Parathyroid adenoma (tissue), 2 donors: ENCODE results near the gene ZNF318.

Experiments
- H2AFZ ChIP-seq: fragments of 300-600 bp; sonication (generic); one replicate; pipeline ENCODE4 v1.7.0; 2017; ENCODE audit warnings: antibody characterized with exemption, mild to moderate bottlenecking
- H3K27ac ChIP-seq: fragments of 300-600 bp; sonication (generic); one replicate; pipeline ENCODE4 v1.7.0; 2017
- H3K27me3 ChIP-seq: fragments of 300-600 bp; sonication (generic); one replicate; pipeline ENCODE4 v1.7.0; 2017; ENCODE audit warnings: low read length; ENCODE audit not compliant: control insufficient read depth, insufficient read depth
- H3K36me3 ChIP-seq: fragments of 300-600 bp; sonication (generic); one replicate; pipeline ENCODE4 v1.7.0; 2017; ENCODE audit warnings: low read length; ENCODE audit not compliant: control insufficient read depth, insufficient read depth
- H3K4me1 ChIP-seq: fragments of 300-600 bp; sonication (generic); one replicate; pipeline ENCODE4 v1.7.0; 2017; ENCODE audit warnings: control low read depth
- H3K4me2 ChIP-seq: fragments of 300-600 bp; sonication (generic); one replicate; pipeline ENCODE4 v1.7.0; 2017; ENCODE audit warnings: low read length
- H3K4me3 ChIP-seq: fragments of 300-600 bp; sonication (generic); one replicate; pipeline ENCODE4 v1.7.0; 2017; ENCODE audit warnings: low read depth, low read length
- H3K79me2 ChIP-seq: fragments of 300-600 bp; sonication (generic); one replicate; pipeline ENCODE4 v1.7.0; 2017; ENCODE audit warnings: control low read depth
- H3K9ac ChIP-seq: fragments of 300-600 bp; sonication (generic); one replicate; pipeline ENCODE4 v1.7.0; 2017; ENCODE audit warnings: mild to moderate bottlenecking
- H3K9me3 ChIP-seq: fragments of 300-600 bp; sonication (generic); one replicate; pipeline ENCODE4 v1.7.0; 2017; ENCODE audit warnings: low read length; ENCODE audit not compliant: control insufficient read depth
- TF ChIP-seq, protein P1 (sequence below): fragments of 300-600 bp; sonication (generic); IDR thresholded peaks from one replicate; pipeline ENCODE4 v1.7.0; 2017; ENCODE audit warnings: antibody characterized with exemption, mild to moderate bottlenecking
- donor health status: primary hyperparathyroidism.

The ZNF318 gene

DNA sequence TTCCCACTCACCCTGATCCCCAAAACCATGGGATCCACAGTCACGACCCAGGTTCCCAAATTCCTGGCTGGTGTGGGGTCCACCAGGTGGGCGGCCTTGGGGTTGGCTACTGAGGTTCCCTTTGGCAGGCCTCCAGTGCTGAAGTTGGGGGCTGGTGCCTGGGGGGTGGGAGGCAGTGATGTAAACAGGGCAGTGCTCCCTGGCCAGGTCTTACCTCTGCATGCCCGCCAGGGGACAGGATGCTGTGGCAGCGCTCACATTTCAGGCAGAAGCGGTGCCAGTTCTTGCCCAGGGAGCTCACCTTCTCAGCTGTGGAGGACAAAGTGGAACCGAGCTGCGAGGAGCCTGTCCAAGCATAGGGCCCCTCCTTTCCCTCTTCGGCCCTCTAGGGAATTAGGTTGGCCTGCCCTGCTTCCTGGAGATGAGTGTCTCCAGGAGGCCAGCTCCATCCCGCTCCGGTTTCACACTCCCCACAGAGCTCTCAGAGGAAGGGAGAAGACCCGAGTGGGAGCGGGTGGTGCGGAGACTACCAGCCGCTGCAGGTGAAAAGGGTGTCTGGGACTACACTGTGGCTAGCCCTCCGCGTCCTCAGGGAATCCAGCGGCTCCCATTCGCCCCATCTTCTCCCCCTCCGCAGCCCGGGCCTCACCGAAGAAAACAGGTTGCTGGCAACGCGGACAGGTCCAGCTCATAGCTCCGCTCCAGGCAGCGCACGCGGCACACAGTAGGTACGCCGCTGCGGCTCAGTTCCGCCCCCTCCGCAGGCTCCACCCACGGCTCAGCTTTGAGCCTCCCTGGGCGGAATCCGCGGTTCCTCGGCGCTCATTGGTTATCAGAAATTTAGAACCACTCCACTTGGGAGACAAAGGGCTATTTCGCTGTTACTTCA lies 61.1 kb downstream of the ZNF318 start, which contains the start of gene CRIP3:
Gene CRIP3, minus strand, starts transcription at position 726 of the 889 bp plus-strand sequence. Its CDS starts 34 bp downstream, at position 692.
- Histone ChIP-seq H3K9me3 (no peaks in the 10 kb centered on the region), H3K36me3 (no peaks in the 10 kb centered on the region), H3K79me2 (no peaks in the 10 kb centered on the region), H2AFZ (peak within 1 kb of the TSS; percentile 85), H3K27ac (no peak within 1 kb of the TSS), H3K27me3 (no peaks in the 10 kb centered on the region), H3K4me1 (no peaks in the 10 kb centered on the region), H3K4me2 (peak within 1 kb of the TSS; percentile 77), H3K9ac (no peak within 1 kb of the TSS), H3K4me3 (peak within 1 kb of the TSS; percentile 36)
- TF ChIP-seq, protein P1, sequence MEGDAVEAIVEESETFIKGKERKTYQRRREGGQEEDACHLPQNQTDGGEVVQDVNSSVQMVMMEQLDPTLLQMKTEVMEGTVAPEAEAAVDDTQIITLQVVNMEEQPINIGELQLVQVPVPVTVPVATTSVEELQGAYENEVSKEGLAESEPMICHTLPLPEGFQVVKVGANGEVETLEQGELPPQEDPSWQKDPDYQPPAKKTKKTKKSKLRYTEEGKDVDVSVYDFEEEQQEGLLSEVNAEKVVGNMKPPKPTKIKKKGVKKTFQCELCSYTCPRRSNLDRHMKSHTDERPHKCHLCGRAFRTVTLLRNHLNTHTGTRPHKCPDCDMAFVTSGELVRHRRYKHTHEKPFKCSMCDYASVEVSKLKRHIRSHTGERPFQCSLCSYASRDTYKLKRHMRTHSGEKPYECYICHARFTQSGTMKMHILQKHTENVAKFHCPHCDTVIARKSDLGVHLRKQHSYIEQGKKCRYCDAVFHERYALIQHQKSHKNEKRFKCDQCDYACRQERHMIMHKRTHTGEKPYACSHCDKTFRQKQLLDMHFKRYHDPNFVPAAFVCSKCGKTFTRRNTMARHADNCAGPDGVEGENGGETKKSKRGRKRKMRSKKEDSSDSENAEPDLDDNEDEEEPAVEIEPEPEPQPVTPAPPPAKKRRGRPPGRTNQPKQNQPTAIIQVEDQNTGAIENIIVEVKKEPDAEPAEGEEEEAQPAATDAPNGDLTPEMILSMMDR = peak; percentile 49

DNA sequence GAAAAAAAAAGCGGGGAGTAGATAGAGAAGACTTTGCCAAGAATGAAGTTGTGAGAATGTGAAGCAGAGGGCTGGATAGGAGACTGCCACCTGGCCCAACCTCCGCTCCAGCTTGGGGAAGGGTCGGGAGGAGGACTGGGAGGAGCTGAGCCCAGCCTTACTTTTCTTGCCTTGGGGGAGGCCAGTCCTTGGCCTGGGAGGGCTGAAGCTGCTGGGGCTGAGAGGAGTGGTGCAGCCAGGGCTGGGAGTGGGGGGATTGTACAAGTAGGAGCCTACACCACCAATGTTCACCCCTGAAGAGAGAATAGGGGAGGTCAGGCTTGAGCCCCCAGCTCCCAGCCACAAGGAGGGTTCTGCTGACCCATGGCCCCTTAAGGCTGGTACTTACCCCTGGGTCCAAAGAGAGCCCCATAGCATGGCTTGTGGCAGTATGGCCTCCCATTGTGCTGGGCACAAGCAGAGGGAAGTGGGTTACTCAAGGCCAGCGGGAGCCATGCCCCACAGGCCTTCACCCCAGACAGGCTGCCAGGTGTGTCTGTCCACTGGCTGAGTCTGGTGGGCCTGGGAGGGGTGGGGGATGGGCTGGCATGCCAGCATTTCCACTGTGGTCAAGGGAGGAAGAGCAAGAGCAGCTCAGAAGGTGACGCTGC lies 61.9 kb downstream of the ZNF318 start:
- Histone ChIP-seq H3K36me3 (no peaks in the 10 kb centered on the region), H3K27ac (no peak overlapping the region), H3K9ac (no peak overlapping the region), H3K4me2 (no peak overlapping the region), H3K4me1 (no peaks in the 10 kb centered on the region), H3K79me2 (no peaks in the 10 kb centered on the region), H3K4me3 (no peak overlapping the region), H3K27me3 (no peaks in the 10 kb centered on the region), H3K9me3 (no peaks in the 10 kb centered on the region), H2AFZ (no peak overlapping the region)
- TF ChIP-seq, protein P1 = no peak

DNA sequence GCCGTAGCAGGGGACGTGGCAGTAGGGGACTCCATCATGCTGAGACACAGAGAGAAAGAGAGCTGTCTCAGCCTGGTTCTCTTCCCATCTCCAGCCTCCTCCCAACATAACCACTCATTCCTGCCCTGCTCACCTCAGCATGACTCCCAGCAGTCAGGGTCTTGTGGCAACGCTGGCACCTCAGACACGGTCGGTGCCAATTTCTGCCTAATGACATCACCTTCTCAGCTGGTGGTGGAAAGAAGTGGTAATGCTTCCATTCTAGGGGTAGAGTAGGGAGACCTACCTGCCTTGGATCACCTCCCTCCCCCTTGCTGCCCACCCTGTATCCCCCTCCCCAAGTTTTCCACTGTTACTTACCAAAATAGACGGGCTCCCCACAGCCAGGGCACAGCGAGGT lies 63.4 kb downstream of the ZNF318 start:
- H2AFZ ChIP-seq = no peak overlapping the region
- H3K9me3 ChIP-seq = no peaks in the 10 kb centered on the region
- no peak overlapping the region for H3K27ac ChIP-seq
- H3K36me3 ChIP-seq = no peaks in the 10 kb centered on the region
- no peaks in the 10 kb centered on the region for H3K79me2 ChIP-seq
- TF ChIP-seq, protein P1 = no peak
- no peak overlapping the region for H3K9ac ChIP-seq
- no peak overlapping the region for H3K4me2 ChIP-seq
- H3K4me1 ChIP-seq = no peaks in the 10 kb centered on the region
- no peaks in the 10 kb centered on the region for H3K27me3 ChIP-seq
- H3K4me3 ChIP-seq = no peak overlapping the region

DNA sequence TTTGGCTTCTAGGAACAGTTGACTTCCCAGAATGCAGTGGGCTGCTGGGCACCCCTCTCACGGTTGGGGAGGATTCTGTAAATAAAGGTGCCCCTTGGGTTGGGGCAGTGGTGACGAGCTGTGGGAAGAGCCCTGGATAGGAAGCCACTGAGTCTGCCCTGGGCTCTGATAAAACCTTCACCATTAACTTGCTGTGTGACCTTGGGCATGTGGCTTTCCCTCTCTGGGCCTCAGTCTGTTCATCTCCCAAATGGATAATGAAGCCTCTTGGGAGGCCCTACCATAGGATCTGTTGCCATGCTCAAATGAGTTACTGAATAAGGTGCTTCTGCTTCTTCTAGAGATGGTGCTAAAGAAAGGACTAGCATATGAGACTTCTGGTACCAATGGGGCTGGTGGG lies 64.6 kb downstream of the ZNF318 start:
- TF ChIP-seq, protein P1 = no peak
- Histone ChIP-seq H3K79me2 (no peaks in the 10 kb centered on the region), H3K4me3 (no peak overlapping the region), H3K36me3 (no peaks in the 10 kb centered on the region), H3K9me3 (no peaks in the 10 kb centered on the region), H3K9ac (no peak overlapping the region), H3K27ac (no peak overlapping the region), H3K4me1 (no peaks in the 10 kb centered on the region), H3K27me3 (no peaks in the 10 kb centered on the region), H3K4me2 (no peak overlapping the region), H2AFZ (no peak overlapping the region)
